Spleen (tissue), 11 donors: ENCODE measurements around the gene FXYD3. TPM values are rescaled to one million over a fixed set of nuclear protein-coding genes. Genes with fewer than 3 reads are reported as not detected.
A peak's percentile ranks its signal among the peaks of the same experiment; 100 is the strongest.

Source experiments
- DNase-seq: peaks from one replicate; pipeline ENCODE4 v3.0.0-alpha.2; 2020
- H3K27ac ChIP-seq, 8 donors: fragments of 200-600 bp; sonication (generic) in 7 of 8; 1 replicate in 4 of 8; 2 replicates in 4 of 8; pipeline versions ENCODE4 v1.5.0 to v1.8.0; 2016 to 2021; ENCODE audit warnings: inconsistent platforms in 4 of 8, mild to moderate bottlenecking in 4 of 8, moderate library complexity in 1 of 8
- H3K27me3 ChIP-seq, 7 donors: fragments of 200-600 bp; sonication (generic) in 6 of 7; replicated peaks in 1 of 7; 1 replicate in 4 of 7; 2 replicates in 3 of 7; pipeline versions ENCODE4 v1.5.0 to v1.8.0; 2016 to 2021; ENCODE audit warnings: inconsistent platforms in 3 of 7, mild to moderate bottlenecking in 1 of 7
- H3K36me3 ChIP-seq, 6 donors: fragments of 200-600 bp; sonication (generic) in 5 of 6; 1 replicate in 4 of 6; 2 replicates in 2 of 6; pipeline versions ENCODE4 v1.5.0 to v1.8.0; 2016 to 2021; ENCODE audit warnings: inconsistent platforms in 2 of 6
- H3K4me1 ChIP-seq, 6 donors: fragments of 200-600 bp; sonication (generic) in 5 of 6; 1 replicate in 3 of 6; 2 replicates in 3 of 6; pipeline versions ENCODE4 v1.5.0 to v1.8.0; 2016 to 2021; ENCODE audit warnings: inconsistent platforms in 3 of 6
- H3K4me3 ChIP-seq, 8 donors: fragments of 200-600 bp; sonication (generic) in 7 of 8; 1 replicate in 4 of 8; 2 replicates in 4 of 8; pipeline versions ENCODE4 v1.5.0 to v1.8.0; 2016 to 2021; ENCODE audit warnings: inconsistent platforms in 4 of 8, mild to moderate bottlenecking in 4 of 8, moderate library complexity in 2 of 8
- H3K9me3 ChIP-seq, 8 donors: fragments of 200-600 bp; sonication (generic) in 7 of 8; 1 replicate in 4 of 8; 2 replicates in 4 of 8; pipeline versions ENCODE4 v1.5.0 to v1.8.0; 2016 to 2021; ENCODE audit warnings: inconsistent platforms in 4 of 8
- POLR2A ChIP-seq, 3 donors: fragments of 450-650 bp; IDR thresholded peaks; one replicate each; pipeline ENCODE4 v1.5.1; 2017; ENCODE audit warnings: antibody characterized with exemption in 3 of 3, mild to moderate bottlenecking in 1 of 3
- POLR2AphosphoS5 ChIP-seq, 3 donors: sonication (generic); formaldehyde crosslinking; IDR thresholded peaks; one replicate each; pipeline ENCODE4 v1.5.1; 2017; ENCODE audit warnings: antibody characterized with exemption in 3 of 3
- WGBS, 5 donors: extraction: QIAGEN DNeasy Blood & Tissue Kit in 3 of 5; methylation state at CpG; one replicate each; pipeline versions ENCODE4 v1.1.5 to v1.1.7; 2013 to 2018; 5-methylcytosine and 5-hydroxymethylcytosine counted together
- intact Hi-C: fragments of 100-400 bp; cut with DNase I; formaldehyde crosslinking; loops from one replicate; pipeline ENCODE4 v1.15.0; 2023; ENCODE audit warnings: low total_unique reads
- polyA plus RNA-seq, 3 donors: library from polyadenylated mRNA; stranded (reverse); fragments of 200-250 nt; gene quantifications; one replicate each; pipeline ENCODE4 v1.2.1, GENCODE V29; 2013
- total RNA-seq, 7 donors: library from RNA; depleted of rRNA in 3 of 7; stranded (reverse); fragments of >200 nt in 3 of 7; fragmentation: NEBNext Ultra II Directional in 4 of 7; extraction: Animal tissue kit (Norgen Biotek cat#: 25700) in 4 of 7; gene quantifications; one replicate each; pipeline versions ENCODE4 v1.1.0 to v1.2.1, GENCODE V29; 2016 to 2021
- TF ChIP-seq, protein P1 (sequence below), 11 experiments: fragments of 200-600 bp in 7 of 11; fragments of 450-650 bp in 4 of 11; sonication (generic) in 4 of 11; IDR thresholded peaks in 8 of 11; conservative IDR thresholded peaks in 3 of 11; 1 replicate in 7 of 11; 2 replicates in 4 of 11; pipeline versions ENCODE4 v1.4.0 to v1.8.0; 2016 to 2021; ENCODE audit warnings: antibody characterized with exemption in 11 of 11, inconsistent platforms in 4 of 11, mild to moderate bottlenecking in 1 of 11
- donor health status: healthy with polysubstance abuse.
- donor health status: DM: no; HTN: no; CAD: no; lungs with moderate emphysema.
- donor health status: DM: no; HTN: no; CAD: no.
- donor health status: Bipolar disorder and iron deficiency.
- donor health status: healthy.
- donor health status: DM: no; HTN: no; CAD: no.
- donor health status: DM: yes; HTN: yes; CAD: no.

FXYD3 gene
- total and polyA plus RNA-seq, 10 donors, result 0.33 to 1.5 (median 0.70) TPM; not detected in 7

DNA sequence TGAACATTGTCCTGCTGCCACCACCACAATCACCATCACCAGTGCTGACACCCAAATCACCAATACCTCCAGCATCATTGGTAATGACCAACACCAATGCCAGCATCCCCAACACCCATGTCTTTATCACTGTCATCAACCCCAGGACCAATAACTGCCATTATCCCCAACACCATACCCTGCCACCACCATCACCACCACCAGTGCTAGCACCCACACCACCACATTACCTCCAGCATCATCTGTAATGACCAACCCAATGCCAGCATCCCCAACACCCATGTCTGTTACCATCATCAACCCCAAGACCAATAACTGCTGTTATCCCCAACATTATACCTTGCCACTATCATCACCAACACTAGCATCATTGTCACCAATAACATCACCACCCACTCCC, 16.6 kb downstream of the FXYD3 start:
- Histone ChIP-seq H3K36me3 (no peaks in the 10 kb centered on the region), H3K9me3 (no peaks in the 10 kb centered on the region), H3K27me3 (no peaks in the 10 kb centered on the region), H3K4me1 (peaks cover 3 to 23% (median 11%) of the 10 kb centered on the region in 6 donors), H3K4me3 (no peak overlapping the region), H3K27ac (no peak overlapping the region)
- no peak for DNase-seq
- TF ChIP-seq, protein P1, sequence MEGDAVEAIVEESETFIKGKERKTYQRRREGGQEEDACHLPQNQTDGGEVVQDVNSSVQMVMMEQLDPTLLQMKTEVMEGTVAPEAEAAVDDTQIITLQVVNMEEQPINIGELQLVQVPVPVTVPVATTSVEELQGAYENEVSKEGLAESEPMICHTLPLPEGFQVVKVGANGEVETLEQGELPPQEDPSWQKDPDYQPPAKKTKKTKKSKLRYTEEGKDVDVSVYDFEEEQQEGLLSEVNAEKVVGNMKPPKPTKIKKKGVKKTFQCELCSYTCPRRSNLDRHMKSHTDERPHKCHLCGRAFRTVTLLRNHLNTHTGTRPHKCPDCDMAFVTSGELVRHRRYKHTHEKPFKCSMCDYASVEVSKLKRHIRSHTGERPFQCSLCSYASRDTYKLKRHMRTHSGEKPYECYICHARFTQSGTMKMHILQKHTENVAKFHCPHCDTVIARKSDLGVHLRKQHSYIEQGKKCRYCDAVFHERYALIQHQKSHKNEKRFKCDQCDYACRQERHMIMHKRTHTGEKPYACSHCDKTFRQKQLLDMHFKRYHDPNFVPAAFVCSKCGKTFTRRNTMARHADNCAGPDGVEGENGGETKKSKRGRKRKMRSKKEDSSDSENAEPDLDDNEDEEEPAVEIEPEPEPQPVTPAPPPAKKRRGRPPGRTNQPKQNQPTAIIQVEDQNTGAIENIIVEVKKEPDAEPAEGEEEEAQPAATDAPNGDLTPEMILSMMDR (IDR thresholded peaks at IDR 0.05 in 8 of 11, conservative IDR thresholded peaks at IDR 0.05 in 3 of 11), result no peak
- no peak for TF ChIP-seq POLR2AphosphoS5 (IDR thresholded peaks at IDR 0.05)
- intact Hi-C loops, result no loop called here

DNA sequence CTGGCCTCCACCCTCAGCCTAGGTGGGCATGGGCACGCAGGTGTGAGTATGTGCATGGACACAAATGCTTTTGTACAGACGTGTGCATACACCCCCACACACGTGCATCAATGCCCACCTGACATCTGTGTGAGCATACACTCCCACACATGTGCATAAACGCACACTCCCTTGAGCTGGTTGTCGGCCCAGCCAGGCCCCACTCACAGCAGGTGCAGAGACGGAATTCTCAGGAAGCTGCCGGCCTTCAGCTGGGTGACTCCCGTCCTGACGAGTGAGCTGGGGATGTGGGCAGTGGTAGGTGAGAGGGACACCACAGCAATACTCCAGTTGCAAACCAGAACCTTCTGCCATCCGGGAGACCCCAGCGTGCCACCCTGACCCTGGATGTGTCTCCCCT, 18.2 kb downstream of the FXYD3 start:
- intact Hi-C loops, result no loop called here
- 78 to 89% (median 83%) methylated on average over 7 to 11 of the region's 11 CpGs for WGBS, 5 donors
- H3K36me3 ChIP-seq, result no peaks in the 10 kb centered on the region
- no peak for TF ChIP-seq POLR2AphosphoS5 (IDR thresholded peaks at IDR 0.05)
- peaks cover 0 to 6% (median 0%) of the 10 kb centered on the region in 7 donors for H3K27me3 ChIP-seq
- H3K27ac ChIP-seq, result no peak overlapping the region
- peaks cover 3 to 36% (median 16%) of the 10 kb centered on the region in 6 donors for H3K4me1 ChIP-seq
- no peaks in the 10 kb centered on the region for H3K9me3 ChIP-seq
- no peak for DNase-seq
- no peak overlapping the region for H3K4me3 ChIP-seq

DNA sequence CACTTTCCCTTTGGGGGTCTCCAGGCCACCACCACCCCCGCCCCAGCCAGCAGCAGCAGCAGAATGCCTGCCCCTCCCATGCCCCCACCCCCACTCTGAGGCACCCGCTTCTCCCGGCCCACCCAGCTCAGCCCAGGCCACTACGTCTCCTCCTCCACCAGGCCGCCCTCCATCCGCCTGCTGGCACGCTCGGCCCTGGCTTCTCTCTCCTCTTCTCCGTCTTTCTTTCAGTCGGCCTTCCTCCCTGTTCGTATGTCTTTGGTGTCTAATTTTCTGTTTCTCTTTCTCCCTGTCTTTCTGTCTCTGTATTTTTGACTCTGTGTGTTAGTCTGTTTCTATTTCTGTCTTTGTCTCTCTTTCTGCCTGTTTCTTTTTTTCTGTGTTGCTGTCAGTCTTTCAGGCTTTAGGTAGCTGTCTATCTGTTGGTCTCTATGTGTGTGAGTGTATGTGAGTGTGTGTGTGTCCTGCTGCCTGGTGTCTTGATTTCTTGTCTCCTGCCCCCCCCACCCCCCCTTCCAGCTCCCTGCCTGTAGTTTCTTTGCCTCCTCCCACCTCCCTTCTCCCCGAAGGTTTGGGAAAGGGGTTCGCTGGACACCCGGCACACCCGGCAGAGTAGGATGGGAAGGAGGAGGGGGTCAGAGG, 19.1 kb downstream of the FXYD3 start, which contains the start of gene LGI4:
LGI4 (minus strand) TSS at position 459 of the 642 bp plus-strand sequence; CDS start at position 80, 379 bp downstream.
- Histone ChIP-seq H3K4me3 (no peak within 1 kb of the TSS), H3K27ac (peak within 1 kb of the TSS in 5 of 8 donors; percentile 52 to 65 (median 63)), H3K9me3 (no peaks in the 10 kb centered on the region), H3K27me3 (peaks cover 0 to 11% (median 0%) of the 10 kb centered on the region in 7 donors), H3K36me3 (no peaks in the 10 kb centered on the region), H3K4me1 (peaks cover 3 to 45% (median 17%) of the 10 kb centered on the region in 6 donors)
- 68 to 86% (median 77%) methylated on average over 13 to 15 of the region's 15 CpGs for WGBS, 5 donors
- intact Hi-C loops, result no loop called here
- DNase-seq, result no peak
- TF ChIP-seq POLR2A (IDR thresholded peaks at IDR 0.05), result no peak
- no peak for TF ChIP-seq POLR2AphosphoS5 (IDR thresholded peaks at IDR 0.05)

DNA sequence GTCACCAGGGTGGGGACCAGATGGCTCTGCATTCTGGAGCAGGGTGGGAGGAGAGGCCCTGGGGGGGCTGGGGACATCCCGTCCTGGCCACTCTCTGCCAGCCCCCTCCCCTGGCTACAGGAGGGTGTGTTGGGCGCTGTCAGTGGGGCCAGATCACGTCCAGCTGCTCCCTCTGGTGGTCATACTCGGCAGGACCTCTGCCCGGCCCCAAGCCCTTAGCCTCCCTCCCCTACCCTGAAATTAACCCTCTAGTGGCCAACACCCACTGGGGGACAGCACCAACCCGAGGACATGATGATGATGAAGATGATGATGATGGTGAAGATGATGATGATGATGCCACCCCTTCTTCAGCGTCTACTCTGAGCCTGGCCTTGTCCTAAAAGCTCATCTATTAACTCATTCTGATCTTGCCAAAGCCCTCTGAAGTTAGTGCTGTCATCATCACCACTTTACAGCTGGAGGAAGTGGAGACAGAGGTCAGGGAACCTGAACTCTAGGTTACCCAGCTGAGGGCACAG, 19.8 kb downstream of the FXYD3 start:
- intact Hi-C loops, result no loop called here
- no peaks in the 10 kb centered on the region for H3K9me3 ChIP-seq
- H3K27me3 ChIP-seq, result peaks cover 0 to 18% (median 0%) of the 10 kb centered on the region in 7 donors
- DNase-seq, result peak; percentile 88
- peaks cover 3 to 52% (median 20%) of the 10 kb centered on the region in 6 donors for H3K4me1 ChIP-seq
- TF ChIP-seq, protein P1 (IDR thresholded peaks at IDR 0.05 in 8 of 11, conservative IDR thresholded peaks at IDR 0.05 in 3 of 11), result peak; percentile 82 to 97 (median 92)
- no peak for TF ChIP-seq POLR2A (IDR thresholded peaks at IDR 0.05)
- peak in 2 of 3 donors; percentile 37 to 52 for TF ChIP-seq POLR2AphosphoS5 (IDR thresholded peaks at IDR 0.05)
- no peak overlapping the region for H3K4me3 ChIP-seq
- peak overlapping the region in 5 of 8 donors; percentile 52 to 65 (median 63) for H3K27ac ChIP-seq
- no peaks in the 10 kb centered on the region for H3K36me3 ChIP-seq
- 0 to 1% (median 0%) methylated on average over 2 to 7 of the region's 7 CpGs for WGBS, 5 donors

DNA sequence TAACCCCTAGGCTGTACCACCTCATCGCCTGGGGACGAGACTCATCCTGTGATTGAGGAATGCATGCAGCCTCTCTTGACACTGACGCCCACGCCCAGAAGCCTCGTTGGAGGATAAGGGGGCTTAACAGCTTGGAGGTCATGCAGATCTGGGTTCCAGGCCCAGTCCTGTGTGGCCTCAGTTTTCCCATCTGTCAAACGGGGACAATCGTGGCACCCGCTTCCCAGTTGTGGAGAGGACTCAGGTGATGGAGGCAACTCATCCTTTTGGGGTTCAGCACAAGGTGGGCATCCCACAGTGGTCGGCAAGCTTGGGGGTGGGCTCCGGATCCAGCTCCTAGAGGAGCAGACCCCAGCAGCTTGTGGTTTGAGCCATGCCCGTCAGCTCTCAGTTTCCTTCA, 20.6 kb downstream of the FXYD3 start:
- Histone ChIP-seq H3K36me3 (no peaks in the 10 kb centered on the region), H3K4me3 (no peak overlapping the region), H3K9me3 (no peaks in the 10 kb centered on the region), H3K4me1 (peaks cover 3 to 59% (median 23%) of the 10 kb centered on the region in 6 donors), H3K27ac (no peak overlapping the region), H3K27me3 (peaks cover 0 to 23% (median 0%) of the 10 kb centered on the region in 7 donors)
- intact Hi-C loops, result no loop called here
- TF ChIP-seq, protein P1 (IDR thresholded peaks at IDR 0.05 in 8 of 11, conservative IDR thresholded peaks at IDR 0.05 in 3 of 11), result no peak
- TF ChIP-seq POLR2A (IDR thresholded peaks at IDR 0.05) (no peak), POLR2AphosphoS5 (IDR thresholded peaks at IDR 0.05) (no peak)
- WGBS, 5 donors, result 56 to 85% (median 83%) methylated on average over 6 to 11 of the region's 11 CpGs
- no peak for DNase-seq
